Activated CD4-positive, alpha-beta T cell treated with anti-CD3 and anti-CD28 coated beads, Interleukin-2, amount 10 ng/mL, durations not matched to agents 24 days and 14 days (primary cell): ENCODE results near the gene KCTD5. TPM values are rescaled to one million over a fixed set of nuclear protein-coding genes. Genes with fewer than 3 reads are reported as not detected.

Source experiments
- DNase-seq: peaks from one replicate; pipeline ENCODE4 v3.0.0; 2022
- H3K27ac Mint-ChIP-seq: one replicate; pipeline ENCODE4 v1.8.0; 2022; ENCODE audit warnings: mild to moderate bottlenecking, mixed read lengths
- H3K27me3 Mint-ChIP-seq: one replicate; pipeline ENCODE4 v1.8.0; 2022; ENCODE audit warnings: mixed read lengths
- H3K36me3 Mint-ChIP-seq: one replicate; pipeline ENCODE4 v1.8.0; 2022; ENCODE audit warnings: low read depth, mild to moderate bottlenecking, mixed read lengths
- H3K4me1 Mint-ChIP-seq: one replicate; pipeline ENCODE4 v1.8.0; 2021; ENCODE audit warnings: mixed read lengths
- H3K4me3 Mint-ChIP-seq: one replicate; pipeline ENCODE4 v1.8.0; 2022; ENCODE audit warnings: mild to moderate bottlenecking, moderate library complexity, mixed read lengths
- H3K9me3 Mint-ChIP-seq: one replicate; pipeline ENCODE4 v1.8.0; 2021; ENCODE audit warnings: mixed read lengths
- intact Hi-C: fragments of 100-400 bp; cut with micrococcal nuclease; formaldehyde crosslinking; loops from one replicate; pipeline ENCODE4 v1.15.1; 2023
- total RNA-seq: library from RNA; stranded (reverse); gene quantifications from 2 replicates; pipeline ENCODE4 v1.2.3, GENCODE V29; 2022

The KCTD5 gene
- total RNA-seq, 1 donor from 2014 or later = 54.4 TPM

- Mint-ChIP-seq H3K27ac (peak overlapping the region; percentile 4), H3K27me3 (no peaks in the 10 kb centered on the region), H3K36me3 (peaks cover 90% of the 10 kb centered on the region), H3K9me3 (no peaks in the 10 kb centered on the region), H3K4me3 (no peak overlapping the region), H3K4me1 (peaks cover 57% of the 10 kb centered on the region)
- intact Hi-C loops = no loop called here
- DNase-seq = no peak
Observed at GRCh38 chr16:2757344-2757743, 75.0 kb downstream of the KCTD5 start.

Other genes starting within 250 kb of the KCTD5 start
- 40.7 and 41.7 TPM in 2 replicates for gene TEDC2, start 222.4 kb upstream of the KCTD5 start, total RNA-seq
- not detected in 2 replicates for gene NTN3, start 211.2 kb upstream of the KCTD5 start, total RNA-seq
- 16.6 and 20.9 TPM in 2 replicates for gene TBC1D24, start 207.4 kb upstream of the KCTD5 start, total RNA-seq
- gene ATP6V0C, start 168.6 kb upstream of the KCTD5 start, total RNA-seq = 105 and 122 TPM in 2 replicates
- gene AMDHD2, start 162.2 kb upstream of the KCTD5 start, total RNA-seq = 34.1 and 37.5 TPM in 2 replicates
- 0.24 TPM in 1 of 2 replicates, not detected in the other for gene CEMP1, start 151.1 kb upstream of the KCTD5 start, total RNA-seq
- gene PDPK1, start 144.5 kb upstream of the KCTD5 start, total RNA-seq = 50.7 and 51.9 TPM in 2 replicates
- 1.8 and 2.0 TPM in 2 replicates for gene PRSS27, start 37.7 kb downstream of the KCTD5 start, total RNA-seq
- gene SRRM2, start 70.1 kb downstream of the KCTD5 start, total RNA-seq = 635 and 680 TPM in 2 replicates
- 241 and 259 TPM in 2 replicates for gene ELOB, start 94.8 kb downstream of the KCTD5 start, total RNA-seq
- gene PRSS33, start 105.0 kb downstream of the KCTD5 start, total RNA-seq = not detected in 2 replicates
- not detected in 2 replicates for gene PRSS41, start 115.9 kb downstream of the KCTD5 start, total RNA-seq
- 10.2 and 11.8 TPM in 2 replicates for gene PRSS21, start 134.7 kb downstream of the KCTD5 start, total RNA-seq
- 9.3 and 11.0 TPM in 2 replicates for gene ZG16B, start 147.8 kb downstream of the KCTD5 start, total RNA-seq
- gene PRSS22, start 175.6 kb downstream of the KCTD5 start, total RNA-seq = not detected in 2 replicates
- gene FLYWCH2, start 200.7 kb downstream of the KCTD5 start, total RNA-seq = 21.2 and 22.2 TPM in 2 replicates
- 63.9 and 64.5 TPM in 2 replicates for gene FLYWCH1, start 229.4 kb downstream of the KCTD5 start, total RNA-seq